ENCODE results near the gene GPR171.

Gene GPR171

GRCh38 chr3:151174351-151174750, 28.7 kb downstream of the GPR171 start:
- DNase-seq = no peak

- DNase-seq = peak; percentile 3 to 81
These were observed 31.8 kb downstream of the GPR171 start for GRCh38 chr3:151171145-151171757.

- peak; percentile 38 to 78 for DNase-seq
These were observed 32.9 kb downstream of the GPR171 start for GRCh38 chr3:151169948-151170679.

- DNase-seq = peak in 1 of 2 donors; percentile 78
These were observed 33.6 kb downstream of the GPR171 start for GRCh38 chr3:151169262-151169947.

GRCh38 chr3:151168269-151169094, 34.5 kb downstream of the GPR171 start:
- peak in 1 of 2 donors; percentile 47 for DNase-seq

GRCh38 chr3:151166161-151166560, 36.9 kb downstream of the GPR171 start:
- DNase-seq = no peak

- DNase-seq = no peak
These were observed 37.8 kb downstream of the GPR171 start for GRCh38 chr3:151165226-151165625.

- no peak for DNase-seq
These were observed 43.2 kb downstream of the GPR171 start for GRCh38 chr3:151159806-151160205.

GRCh38 chr3:151156618-151157216, 46.3 kb downstream of the GPR171 start:
- DNase-seq = peak in 1 of 2 donors; percentile 55

GRCh38 chr3:151155409-151156128, 47.4 kb downstream of the GPR171 start:
- DNase-seq = no peak

GRCh38 chr3:151154566-151154965, 48.5 kb downstream of the GPR171 start:
- no peak for DNase-seq

- DNase-seq = no peak
These were observed 50.4 kb downstream of the GPR171 start for GRCh38 chr3:151152455-151153079.

Measured in bone marrow (tissue), 2 donors.